Measurements from ENCODE around the gene GATA3.

The GATA3 gene

GRCh38 chr10:8061274-8062211, 7.1 kb downstream of the GATA3 start:
- no peak overlapping the region for H3K4me3 ChIP-seq (ENCODE audit: low read depth, low read length)
- TF ChIP-seq CTCF (conservative IDR thresholded peaks at IDR 0.05; ENCODE audit: low read depth, low read length), result no peak
- DNase-seq (ENCODE audit: low read depth), result no peak

- no peak for TF ChIP-seq CTCF (conservative IDR thresholded peaks at IDR 0.05; ENCODE audit: low read depth, low read length)
- no peak for DNase-seq (ENCODE audit: low read depth)
- H3K4me3 ChIP-seq (ENCODE audit: low read depth, low read length), result no peak overlapping the region
These were observed 8.8 kb downstream of the GATA3 start for GRCh38 chr10:8063128-8063908.

- no peak for DNase-seq (ENCODE audit: low read depth)
- no peak overlapping the region for H3K4me3 ChIP-seq (ENCODE audit: low read depth, low read length)
- TF ChIP-seq CTCF (conservative IDR thresholded peaks at IDR 0.05; ENCODE audit: low read depth, low read length), result no peak
These were observed 9.4 kb downstream of the GATA3 start for GRCh38 chr10:8063935-8064334.

GRCh38 chr10:8064436-8064835, 9.9 kb downstream of the GATA3 start:
- H3K4me3 ChIP-seq (ENCODE audit: low read depth, low read length), result no peak overlapping the region
- no peak for DNase-seq (ENCODE audit: low read depth)
- no peak for TF ChIP-seq CTCF (conservative IDR thresholded peaks at IDR 0.05; ENCODE audit: low read depth, low read length)

GRCh38 chr10:8065651-8066050, 11.2 kb downstream of the GATA3 start:
- no peak overlapping the region for H3K4me3 ChIP-seq (ENCODE audit: low read depth, low read length)
- no peak for DNase-seq (ENCODE audit: low read depth)
- TF ChIP-seq CTCF (conservative IDR thresholded peaks at IDR 0.05; ENCODE audit: low read depth, low read length), result no peak

GRCh38 chr10:8066124-8066523, 11.6 kb downstream of the GATA3 start:
- no peak overlapping the region for H3K4me3 ChIP-seq (ENCODE audit: low read depth, low read length)
- no peak for TF ChIP-seq CTCF (conservative IDR thresholded peaks at IDR 0.05; ENCODE audit: low read depth, low read length)
- no peak for DNase-seq (ENCODE audit: low read depth)

Measured in choroid plexus epithelial cell (primary cell).